HG02884 (cell line): ENCODE data around the gene MSANTD3.
A peak's percentile ranks its signal among the peaks of the same experiment; 100 is the strongest.
"Not testable (repeated sequence)": the region's sequence is repeated elsewhere in the genome, so short reads cannot be mapped to it uniquely, and the experiment has no call there.

Experiments
- ATAC-seq: cut with Tn5 transposase; IDR thresholded peaks from one replicate; pipeline ENCODE4 v1.9.1; 2021; ENCODE audit warnings: mild to moderate bottlenecking, moderate library complexity; ENCODE audit not compliant: unreplicated experiment

MSANTD3 gene

GRCh38 chr9:100428871-100429654 lies 2.1 kb downstream of the MSANTD3 start:
- ATAC-seq: no peak

- no peak for ATAC-seq
Measured at GRCh38 chr9:100430286-100430940, 3.5 kb downstream of the MSANTD3 start.

GRCh38 chr9:100431886-100432285 lies 4.9 kb downstream of the MSANTD3 start:
- no peak for ATAC-seq

GRCh38 chr9:100432736-100433135 lies 5.8 kb downstream of the MSANTD3 start:
- no peak for ATAC-seq

GRCh38 chr9:100436571-100436970 lies 9.6 kb downstream of the MSANTD3 start:
- no peak for ATAC-seq

- ATAC-seq: no peak
Measured at GRCh38 chr9:100437860-100438805, 11.2 kb downstream of the MSANTD3 start.

GRCh38 chr9:100440071-100440470 lies 13.1 kb downstream of the MSANTD3 start:
- no peak for ATAC-seq

GRCh38 chr9:100440487-100440886 lies 13.5 kb downstream of the MSANTD3 start:
- ATAC-seq: not testable (repeated sequence)

- ATAC-seq: no peak
Measured at GRCh38 chr9:100441911-100442361, 15.0 kb downstream of the MSANTD3 start.

GRCh38 chr9:100443781-100444768 lies 17.1 kb downstream of the MSANTD3 start:
- ATAC-seq: no peak

- ATAC-seq: no peak
Measured at GRCh38 chr9:100445161-100445902, 18.4 kb downstream of the MSANTD3 start.

- no peak for ATAC-seq
Measured at GRCh38 chr9:100445903-100446549, 19.1 kb downstream of the MSANTD3 start.

GRCh38 chr9:100447041-100447440 lies 20.1 kb downstream of the MSANTD3 start:
- ATAC-seq: no peak

- no peak for ATAC-seq
Measured at GRCh38 chr9:100448266-100448665, 21.3 kb downstream of the MSANTD3 start.

GRCh38 chr9:100449420-100449819 lies 22.5 kb downstream of the MSANTD3 start:
- ATAC-seq: peak; percentile 66

- ATAC-seq: no peak
Measured at GRCh38 chr9:100452894-100453293, 26.0 kb downstream of the MSANTD3 start.

- ATAC-seq: no peak
Measured at GRCh38 chr9:100455470-100455869, 28.5 kb downstream of the MSANTD3 start.

GRCh38 chr9:100457517-100457916 lies 30.6 kb downstream of the MSANTD3 start:
- ATAC-seq: no peak

GRCh38 chr9:100459963-100460362 lies 33.0 kb downstream of the MSANTD3 start:
- ATAC-seq: no peak
